ENCODE data around the gene ZNF296. TPM values are rescaled to one million over a fixed set of nuclear protein-coding genes. Genes with fewer than 3 reads are reported as not detected.

The ZNF296 gene
- total and polyA plus RNA-seq, 2 of the 13 experiments (the other 11 are each of a cell fraction or from before 2014, with no cell fraction given) = 0.26 to 0.62 TPM

- TF ChIP-seq, protein P1, sequence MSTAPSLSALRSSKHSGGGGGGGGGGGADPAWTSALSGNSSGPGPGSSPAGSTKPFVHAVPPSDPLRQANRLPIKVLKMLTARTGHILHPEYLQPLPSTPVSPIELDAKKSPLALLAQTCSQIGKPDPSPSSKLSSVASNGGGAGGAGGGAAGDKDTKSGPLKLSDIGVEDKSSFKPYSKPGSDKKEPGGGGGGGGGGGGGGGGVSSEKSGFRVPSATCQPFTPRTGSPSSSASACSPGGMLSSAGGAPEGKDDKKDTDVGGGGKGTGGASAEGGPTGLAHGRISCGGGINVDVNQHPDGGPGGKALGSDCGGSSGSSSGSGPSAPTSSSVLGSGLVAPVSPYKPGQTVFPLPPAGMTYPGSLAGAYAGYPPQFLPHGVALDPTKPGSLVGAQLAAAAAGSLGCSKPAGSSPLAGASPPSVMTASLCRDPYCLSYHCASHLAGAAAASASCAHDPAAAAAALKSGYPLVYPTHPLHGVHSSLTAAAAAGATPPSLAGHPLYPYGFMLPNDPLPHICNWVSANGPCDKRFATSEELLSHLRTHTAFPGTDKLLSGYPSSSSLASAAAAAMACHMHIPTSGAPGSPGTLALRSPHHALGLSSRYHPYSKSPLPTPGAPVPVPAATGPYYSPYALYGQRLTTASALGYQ (CRISPR knock-in tag; IDR thresholded peaks at IDR 0.05) = no peak
- TF ChIP-seq MAFK (conservative IDR thresholded peaks at IDR 0.05 in 1 of 2, IDR thresholded peaks at IDR 0.05 in 1 of 2; ENCODE audit: low read length in 2 of 2) (no peak), MAF1 (CRISPR knock-in tag; IDR thresholded peaks at IDR 0.05; ENCODE audit: borderline replicate concordance) (no peak), SKI (IDR thresholded peaks at IDR 0.05; ENCODE audit: partially characterized antibody) (peak; percentile 47), SIN3B (IDR thresholded peaks at IDR 0.05; ENCODE audit: low read length) (no peak), MNT (IDR thresholded peaks at IDR 0.05) (no peak), ZFAT (CRISPR knock-in tag; conservative IDR thresholded peaks at IDR 0.05) (no peak), ZNF558 (CRISPR knock-in tag; IDR thresholded peaks at IDR 0.05; ENCODE audit: borderline replicate concordance) (no peak), JUND (CRISPR knock-in tag; IDR thresholded peaks at IDR 0.05) (no peak), NR3C1 (CRISPR knock-in tag; IDR thresholded peaks at IDR 0.05) (no peak), ZMYM4 (CRISPR knock-in tag; IDR thresholded peaks at IDR 0.05) (no peak), MBNL3 (CRISPR knock-in tag; conservative IDR thresholded peaks at IDR 0.05) (no peak), ZFY (CRISPR knock-in tag; IDR thresholded peaks at IDR 0.05) (peak; percentile 65; the same call in 1 of the 2 replicates), THAP11 (CRISPR knock-in tag; IDR thresholded peaks at IDR 0.05) (peak; percentile 39; the same call in 1 of the 2 replicates), ZNF781 (CRISPR knock-in tag; IDR thresholded peaks at IDR 0.05; ENCODE audit: borderline replicate concordance, not compliant biosample characterization) (no peak), ZNF205 (CRISPR knock-in tag; IDR thresholded peaks at IDR 0.05) (0 out of 2 replicates have a peak, but pooled peaks have one; percentile 24), ZNF225 (CRISPR knock-in tag; IDR thresholded peaks at IDR 0.05) (no peak), ISX (CRISPR knock-in tag; conservative IDR thresholded peaks at IDR 0.05) (no peak), FOXK2 (IDR thresholded peaks at IDR 0.05) (no peak), ZFP36L2 (CRISPR knock-in tag; IDR thresholded peaks at IDR 0.05) (no peak), ZMAT3 (CRISPR knock-in tag; conservative IDR thresholded peaks at IDR 0.05) (no peak), FOSL1 (CRISPR knock-in tag; IDR thresholded peaks at IDR 0.05; ENCODE audit: borderline replicate concordance) (no peak)
- TF ChIP-seq, protein P2, sequence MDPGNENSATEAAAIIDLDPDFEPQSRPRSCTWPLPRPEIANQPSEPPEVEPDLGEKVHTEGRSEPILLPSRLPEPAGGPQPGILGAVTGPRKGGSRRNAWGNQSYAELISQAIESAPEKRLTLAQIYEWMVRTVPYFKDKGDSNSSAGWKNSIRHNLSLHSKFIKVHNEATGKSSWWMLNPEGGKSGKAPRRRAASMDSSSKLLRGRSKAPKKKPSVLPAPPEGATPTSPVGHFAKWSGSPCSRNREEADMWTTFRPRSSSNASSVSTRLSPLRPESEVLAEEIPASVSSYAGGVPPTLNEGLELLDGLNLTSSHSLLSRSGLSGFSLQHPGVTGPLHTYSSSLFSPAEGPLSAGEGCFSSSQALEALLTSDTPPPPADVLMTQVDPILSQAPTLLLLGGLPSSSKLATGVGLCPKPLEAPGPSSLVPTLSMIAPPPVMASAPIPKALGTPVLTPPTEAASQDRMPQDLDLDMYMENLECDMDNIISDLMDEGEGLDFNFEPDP (CRISPR knock-in tag; conservative IDR thresholded peaks at IDR 0.05) = no peak
- TF ChIP-seq, protein P3, sequence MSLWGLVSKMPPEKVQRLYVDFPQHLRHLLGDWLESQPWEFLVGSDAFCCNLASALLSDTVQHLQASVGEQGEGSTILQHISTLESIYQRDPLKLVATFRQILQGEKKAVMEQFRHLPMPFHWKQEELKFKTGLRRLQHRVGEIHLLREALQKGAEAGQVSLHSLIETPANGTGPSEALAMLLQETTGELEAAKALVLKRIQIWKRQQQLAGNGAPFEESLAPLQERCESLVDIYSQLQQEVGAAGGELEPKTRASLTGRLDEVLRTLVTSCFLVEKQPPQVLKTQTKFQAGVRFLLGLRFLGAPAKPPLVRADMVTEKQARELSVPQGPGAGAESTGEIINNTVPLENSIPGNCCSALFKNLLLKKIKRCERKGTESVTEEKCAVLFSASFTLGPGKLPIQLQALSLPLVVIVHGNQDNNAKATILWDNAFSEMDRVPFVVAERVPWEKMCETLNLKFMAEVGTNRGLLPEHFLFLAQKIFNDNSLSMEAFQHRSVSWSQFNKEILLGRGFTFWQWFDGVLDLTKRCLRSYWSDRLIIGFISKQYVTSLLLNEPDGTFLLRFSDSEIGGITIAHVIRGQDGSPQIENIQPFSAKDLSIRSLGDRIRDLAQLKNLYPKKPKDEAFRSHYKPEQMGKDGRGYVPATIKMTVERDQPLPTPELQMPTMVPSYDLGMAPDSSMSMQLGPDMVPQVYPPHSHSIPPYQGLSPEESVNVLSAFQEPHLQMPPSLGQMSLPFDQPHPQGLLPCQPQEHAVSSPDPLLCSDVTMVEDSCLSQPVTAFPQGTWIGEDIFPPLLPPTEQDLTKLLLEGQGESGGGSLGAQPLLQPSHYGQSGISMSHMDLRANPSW (CRISPR knock-in tag; IDR thresholded peaks at IDR 0.05; ENCODE audit: borderline replicate concordance) = no peak
These were observed 27.4 kb upstream of the ZNF296 start (continued) for GRCh38 chr19:45103508-45104319.
